RKO (cell line): Measurements from ENCODE around the gene UTP18.
"Not testable (repeated sequence)": the region's sequence is repeated elsewhere in the genome, so short reads cannot be mapped to it uniquely, and the experiment has no call there.

Source experiments
- DNase-seq: peaks from one replicate; pipeline ENCODE4 v3.0.0-alpha.2; 2016; ENCODE audit warnings: low spot score

Gene UTP18

GRCh38 chr17:51260237-51261023 lies at the start of gene UTP18:
Gene UTP18, plus strand, starts transcription at chr17:51260546. Its CDS starts 39 bp downstream, at chr17:51260585.
- DNase-seq: peak; percentile 97

DNA sequence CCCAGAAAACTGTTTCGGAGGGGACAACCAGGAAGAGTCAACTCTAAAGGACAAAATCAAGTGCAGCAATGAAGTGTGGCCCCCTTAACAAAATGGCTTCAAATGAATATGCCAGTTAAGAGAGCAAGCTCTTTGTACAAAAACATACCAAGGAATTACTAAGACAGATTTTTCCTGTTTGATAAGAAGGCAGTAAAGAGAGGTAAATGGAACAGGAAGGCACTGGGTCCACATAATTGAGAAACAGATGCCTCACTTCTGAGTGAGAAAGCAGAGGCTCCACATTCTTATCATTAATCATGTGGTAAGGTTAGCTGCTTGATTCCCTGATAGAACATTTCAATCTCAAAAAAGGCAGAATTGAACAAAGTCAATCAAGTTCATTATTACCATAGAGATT lies 45.4 kb upstream of the UTP18 start:
- DNase-seq: no peak

DNA sequence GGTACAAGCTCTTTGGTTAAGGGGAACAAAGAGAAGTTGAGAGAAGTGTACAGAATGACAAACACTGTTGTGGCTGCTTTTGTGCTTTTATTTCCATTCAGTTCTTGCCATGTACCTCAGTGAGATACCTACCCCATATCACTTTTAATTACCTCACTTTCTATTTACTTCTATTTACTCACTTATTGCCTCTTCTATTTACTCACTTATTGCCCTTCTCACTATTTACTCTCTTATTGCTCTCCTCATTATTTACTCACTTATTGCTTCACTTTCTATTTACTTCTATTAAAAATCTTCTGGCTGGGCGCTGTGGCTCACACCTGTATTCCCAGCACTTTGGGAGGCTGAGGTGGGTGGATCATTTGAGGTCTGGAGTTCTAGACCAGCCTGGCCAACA lies 42.4 kb upstream of the UTP18 start:
- DNase-seq: no peak

GRCh38 chr17:51221322-51221721 lies 39.0 kb upstream of the UTP18 start:
- DNase-seq: no peak

GRCh38 chr17:51224402-51225262 lies 35.7 kb upstream of the UTP18 start:
- no peak for DNase-seq

DNA sequence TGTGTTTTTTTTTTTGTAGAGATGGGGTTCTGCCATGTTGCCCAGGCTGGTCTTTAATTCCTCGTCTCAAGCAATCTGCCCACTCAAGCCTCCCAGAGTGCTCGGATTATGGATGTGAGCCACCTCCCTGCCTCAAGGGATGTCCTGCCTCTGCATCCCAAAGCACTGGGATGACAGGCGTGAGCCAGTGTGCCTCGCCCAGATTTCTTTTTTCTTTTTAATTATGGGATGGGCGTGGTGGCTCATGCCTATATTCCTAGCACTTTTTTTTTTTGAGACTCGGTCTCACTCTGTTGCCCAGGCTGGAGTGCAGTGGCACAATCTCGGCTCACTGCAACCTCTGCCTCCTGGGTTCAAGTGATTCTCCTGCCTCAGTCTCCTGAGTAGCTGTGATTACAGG lies 34.8 kb upstream of the UTP18 start:
- not testable (repeated sequence) for DNase-seq

- no peak for DNase-seq
Measured at GRCh38 chr17:51228161-51228560, 32.2 kb upstream of the UTP18 start.

DNA sequence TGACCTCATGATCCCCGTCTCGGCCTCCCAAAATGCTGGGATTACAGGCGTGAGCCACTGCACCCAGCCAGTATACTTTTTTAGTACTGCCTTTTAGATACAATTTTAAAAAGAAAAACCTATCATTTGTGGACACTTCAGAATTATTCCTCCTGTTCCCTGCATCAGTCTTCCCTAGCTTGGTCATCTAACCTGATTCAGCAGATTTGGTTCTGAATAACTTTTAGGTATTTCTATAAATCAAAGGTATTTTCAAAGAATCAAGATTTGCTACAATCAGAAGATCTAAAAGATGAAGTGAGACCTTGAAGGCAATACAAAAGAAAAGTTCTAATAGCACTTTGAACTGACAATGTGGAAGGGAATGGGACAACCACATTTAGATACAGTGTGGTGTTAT lies 30.5 kb upstream of the UTP18 start:
- DNase-seq: no peak

- no peak for DNase-seq
Measured at GRCh38 chr17:51230306-51230705, 30.0 kb upstream of the UTP18 start.

DNA sequence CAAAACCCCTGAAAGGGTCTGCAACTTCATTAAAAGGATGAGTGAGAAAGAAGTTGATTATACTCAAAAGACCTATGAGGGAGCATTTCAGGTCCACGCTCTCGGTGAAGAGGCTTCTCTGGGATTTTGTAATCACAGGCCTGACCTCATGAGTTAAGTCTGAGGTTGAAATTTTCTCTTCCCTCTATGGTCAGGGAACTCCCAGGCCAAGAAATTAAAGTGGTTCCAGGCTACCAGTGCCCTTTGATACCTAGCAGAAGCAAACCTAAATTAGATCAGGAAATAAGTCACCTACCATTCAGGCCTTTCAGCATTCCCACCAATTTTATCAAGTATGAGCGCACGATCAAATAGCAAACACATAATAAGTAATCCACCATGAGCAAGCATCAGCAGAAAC lies 28.3 kb upstream of the UTP18 start:
- no peak for DNase-seq

- no peak for DNase-seq
Measured at GRCh38 chr17:51234162-51234561, 26.2 kb upstream of the UTP18 start.

DNA sequence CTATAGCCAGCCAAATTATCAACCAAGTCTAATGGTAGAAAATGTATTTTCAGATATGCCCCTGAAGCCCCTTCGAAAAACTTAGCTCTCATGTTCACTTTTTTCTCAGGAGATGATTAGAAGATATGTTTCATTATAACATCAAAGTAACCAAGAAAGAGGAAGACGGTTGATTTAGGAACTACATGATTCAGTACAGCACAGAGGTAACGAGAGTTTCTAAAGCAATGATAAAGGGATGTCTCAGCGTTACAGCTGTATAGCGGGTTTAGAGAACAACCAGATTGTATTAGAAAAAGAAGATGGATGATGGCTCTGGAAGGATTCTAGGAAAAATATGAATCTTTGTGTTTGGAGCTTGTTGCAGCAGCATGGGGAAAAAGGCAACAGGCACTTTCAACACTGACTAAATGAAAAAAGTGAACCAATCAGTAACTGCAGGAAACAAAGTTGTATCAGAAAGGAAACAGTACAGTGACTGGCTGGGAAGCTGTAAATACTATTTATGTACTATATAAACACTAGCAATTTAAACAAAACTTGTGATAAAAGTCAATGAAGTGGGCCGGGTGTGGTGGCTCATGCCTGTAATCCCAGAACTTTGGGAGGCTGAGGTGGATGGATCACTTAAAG lies 22.0 kb upstream of the UTP18 start:
- DNase-seq: no peak

- no peak for DNase-seq
Measured at GRCh38 chr17:51240275-51240674, 20.1 kb upstream of the UTP18 start.

DNA sequence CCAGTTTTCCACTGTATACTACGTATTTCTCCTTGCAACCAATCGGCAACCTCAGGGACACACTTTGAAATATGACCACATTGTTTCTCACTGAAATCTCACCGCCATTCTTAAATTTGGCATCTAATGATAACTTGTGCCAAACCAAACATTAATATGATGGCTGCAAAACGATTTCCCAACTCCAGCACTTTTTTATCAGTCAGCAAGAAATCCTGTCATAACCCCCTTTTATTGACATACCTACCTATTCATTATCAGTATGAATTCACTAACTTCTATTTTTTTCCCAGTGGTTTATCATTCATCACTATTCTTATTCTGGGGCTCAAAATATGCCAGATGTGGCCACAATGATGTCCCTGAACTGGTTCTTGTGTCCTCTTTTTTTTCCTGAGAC lies 16.3 kb upstream of the UTP18 start:
- no peak for DNase-seq

- no peak for DNase-seq
Measured at GRCh38 chr17:51245535-51245934, 14.8 kb upstream of the UTP18 start.

GRCh38 chr17:51250314-51250840 lies 10.0 kb upstream of the UTP18 start:
- DNase-seq: no peak

DNA sequence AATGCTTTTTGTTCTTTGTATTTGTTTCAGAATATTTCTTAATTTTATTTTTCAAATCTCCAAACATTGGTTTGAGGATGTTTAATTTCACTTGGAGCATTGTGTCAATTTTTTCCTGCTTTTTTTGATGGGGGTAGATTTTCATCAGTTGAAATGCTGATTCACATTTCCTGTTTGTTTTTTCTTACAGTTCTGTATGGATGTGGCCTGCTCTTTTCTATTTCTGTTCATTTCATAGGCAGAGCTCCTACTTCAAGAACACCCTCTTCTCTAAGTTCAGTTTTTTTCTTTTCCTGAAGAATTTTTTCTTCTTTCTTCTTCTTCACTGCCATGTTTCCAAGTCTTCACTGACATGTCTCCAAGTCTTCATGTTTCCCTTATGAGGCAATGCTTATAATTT lies 9.3 kb upstream of the UTP18 start:
- DNase-seq: no peak

DNA sequence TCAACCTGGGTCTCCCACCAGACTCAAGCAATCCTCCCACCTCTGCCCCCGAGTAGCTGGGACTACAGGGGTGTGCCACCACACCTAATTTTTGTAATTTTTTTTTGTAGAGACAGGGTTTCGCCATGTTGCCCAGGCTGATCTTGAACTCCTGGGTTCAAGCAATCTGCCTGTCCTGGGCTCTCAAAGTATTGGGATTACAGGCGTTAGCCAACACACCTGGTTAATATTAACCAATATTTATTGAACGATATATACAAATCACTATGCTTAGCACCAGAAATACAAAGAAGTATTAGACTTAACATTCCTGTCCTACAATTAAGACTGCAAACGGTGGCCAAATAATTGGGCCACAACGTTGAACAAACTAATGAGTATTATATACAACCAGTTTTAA lies 4.7 kb upstream of the UTP18 start:
- no peak for DNase-seq

GRCh38 chr17:51256101-51256500 lies 4.2 kb upstream of the UTP18 start:
- no peak for DNase-seq

GRCh38 chr17:51257150-51258081 lies 2.9 kb upstream of the UTP18 start:
- no peak for DNase-seq

GRCh38 chr17:51258756-51259563 lies 1.4 kb upstream of the UTP18 start:
- peak; percentile 29 for DNase-seq
